GM10847 (cell line): Measurements from ENCODE around the gene SMIM24.

Source experiments
- POLR2A ChIP-seq: IDR thresholded peaks from 2 replicates; pipeline ENCODE4 v1.6.1; 2011; ENCODE audit not compliant: insufficient read length; ENCODE audit errors: extremely low read depth

Gene SMIM24

DNA sequence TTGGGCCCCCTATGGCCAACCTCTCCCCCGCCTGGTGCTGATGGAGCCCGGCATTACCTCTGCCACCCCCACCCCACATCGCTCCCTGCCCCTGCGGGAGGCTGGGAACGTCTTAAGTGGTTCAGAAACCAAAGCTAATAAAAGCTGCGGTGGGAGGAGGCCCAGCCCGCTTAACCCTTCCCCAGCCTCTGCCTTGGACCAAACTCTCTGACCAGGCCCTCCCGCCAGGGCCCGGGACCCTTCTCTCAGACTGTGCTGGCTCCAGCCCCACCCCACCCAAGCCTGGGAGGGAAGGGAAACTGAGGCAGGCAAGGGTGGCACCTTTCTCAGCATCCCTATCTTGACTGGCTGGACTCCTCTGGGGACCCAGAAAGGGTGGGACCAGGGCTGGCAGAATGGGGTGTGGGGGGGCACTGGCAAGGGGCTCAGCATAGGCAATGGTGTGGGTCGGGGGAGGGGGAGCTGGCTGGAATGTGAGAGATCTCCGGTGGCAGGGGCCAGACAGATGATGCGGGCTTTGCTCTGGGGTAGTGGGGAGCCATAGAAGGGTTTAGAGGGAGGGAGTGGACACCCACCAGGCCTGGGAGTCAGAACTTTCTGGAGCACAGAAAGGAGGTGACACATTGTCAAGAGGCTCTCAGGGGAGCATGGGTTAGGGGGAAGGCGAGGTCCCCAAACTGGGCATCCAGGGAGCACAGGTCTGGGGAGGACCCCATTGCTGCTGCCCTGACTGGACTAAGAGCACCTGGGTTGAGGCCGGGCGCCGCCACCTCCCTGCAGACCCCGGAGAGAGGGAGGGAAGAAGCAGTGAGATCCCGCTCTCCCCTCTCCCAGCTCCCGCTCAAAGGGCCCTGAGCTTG, 21.9 kb downstream of the SMIM24 start:
- no peak for TF ChIP-seq POLR2A

DNA sequence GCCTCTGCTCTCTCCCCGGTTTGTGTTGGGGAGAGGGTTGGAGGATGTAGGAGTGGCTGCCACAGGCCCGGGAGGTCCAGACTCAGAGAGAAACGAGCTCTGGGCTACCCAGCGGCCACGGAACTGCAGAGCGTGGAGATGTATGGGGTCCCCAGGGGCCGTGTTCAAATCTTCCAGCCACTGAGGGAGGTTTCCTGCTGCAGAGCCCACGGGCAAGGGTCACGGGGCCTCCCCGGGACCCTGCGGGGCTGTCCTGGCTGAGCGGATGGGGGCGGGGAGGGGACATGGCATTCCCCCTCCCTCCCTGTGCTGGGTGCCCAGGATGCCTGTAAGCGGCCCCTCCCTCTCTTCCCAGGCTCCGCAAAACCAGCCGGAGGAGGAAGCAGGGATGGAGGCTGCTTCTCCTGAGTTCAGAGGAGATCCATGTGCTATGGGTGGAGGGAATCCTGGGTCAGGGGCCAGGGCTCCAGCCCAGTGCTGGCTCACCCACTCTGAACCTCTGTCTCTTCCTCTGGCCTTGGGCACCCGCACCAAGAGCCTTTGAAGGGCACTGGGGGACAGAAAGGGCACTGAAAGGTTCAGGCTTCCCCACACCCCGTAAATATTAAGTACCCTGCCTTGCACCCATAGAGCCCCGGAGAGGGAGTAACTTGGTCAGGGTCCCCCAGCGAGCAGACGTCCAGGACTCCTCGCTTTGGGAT, 22.6 kb downstream of the SMIM24 start:
- TF ChIP-seq POLR2A, result no peak

DNA sequence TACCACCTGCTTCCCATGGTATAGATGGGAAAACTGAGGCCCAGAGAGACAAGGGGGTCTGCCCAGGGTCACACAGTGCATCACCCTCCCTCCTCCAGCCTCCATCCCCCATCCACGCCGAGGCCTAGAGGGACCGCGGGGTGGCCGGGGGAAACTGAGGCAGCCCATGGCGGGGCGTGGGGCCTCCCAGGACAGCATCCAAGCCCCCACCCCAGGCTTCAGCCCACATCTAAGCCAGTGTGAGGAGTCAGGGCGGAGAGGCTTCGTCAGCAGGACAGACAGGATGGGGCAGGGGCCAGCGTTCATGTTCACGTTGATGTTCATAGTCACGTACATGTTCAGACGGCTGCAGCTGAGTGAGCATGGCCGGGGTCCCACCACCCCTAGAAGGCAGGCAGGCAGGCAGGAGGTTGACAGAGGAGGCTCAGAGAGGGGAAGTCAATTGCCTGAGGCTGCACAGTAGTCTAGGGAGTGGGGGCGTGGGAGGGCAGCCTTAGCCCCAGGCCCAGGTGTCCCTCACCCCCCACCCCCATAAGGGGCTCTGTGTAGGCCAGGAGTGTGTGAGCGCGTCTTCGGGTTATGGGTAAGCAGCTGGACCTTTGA, 23.3 kb downstream of the SMIM24 start:
- no peak for TF ChIP-seq POLR2A

DNA sequence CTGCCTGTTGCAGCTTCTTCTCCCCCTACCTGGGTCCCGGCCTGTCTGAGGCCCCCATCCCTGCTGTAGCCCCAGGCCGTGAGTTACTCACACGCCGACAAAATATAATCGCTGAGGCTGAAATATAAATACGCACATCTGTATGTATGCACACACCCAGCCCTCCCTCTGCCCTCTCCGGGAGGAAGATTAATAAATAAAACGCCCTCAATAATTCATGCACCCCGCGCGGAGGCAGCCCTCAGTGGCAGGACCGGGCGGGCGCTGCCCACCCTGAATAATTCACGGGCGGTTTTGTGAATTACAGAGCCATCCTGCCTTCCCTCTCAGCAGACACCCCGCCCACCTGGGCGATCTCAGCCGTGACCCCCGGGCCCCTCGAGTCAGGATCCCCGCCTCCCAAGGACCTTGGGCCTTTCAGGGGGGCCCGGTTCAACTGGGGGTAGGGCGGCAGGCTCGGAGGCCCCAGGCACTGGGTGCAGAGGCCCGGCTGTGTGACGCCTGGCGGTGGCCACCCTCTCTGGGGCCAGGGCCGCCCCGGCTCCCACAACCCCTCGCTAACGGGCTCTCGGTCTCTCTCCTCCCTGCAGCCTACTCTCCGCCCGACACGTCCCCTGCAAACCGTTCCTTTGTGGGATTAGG, 24.2 kb downstream of the SMIM24 start:
- TF ChIP-seq POLR2A, result no peak

DNA sequence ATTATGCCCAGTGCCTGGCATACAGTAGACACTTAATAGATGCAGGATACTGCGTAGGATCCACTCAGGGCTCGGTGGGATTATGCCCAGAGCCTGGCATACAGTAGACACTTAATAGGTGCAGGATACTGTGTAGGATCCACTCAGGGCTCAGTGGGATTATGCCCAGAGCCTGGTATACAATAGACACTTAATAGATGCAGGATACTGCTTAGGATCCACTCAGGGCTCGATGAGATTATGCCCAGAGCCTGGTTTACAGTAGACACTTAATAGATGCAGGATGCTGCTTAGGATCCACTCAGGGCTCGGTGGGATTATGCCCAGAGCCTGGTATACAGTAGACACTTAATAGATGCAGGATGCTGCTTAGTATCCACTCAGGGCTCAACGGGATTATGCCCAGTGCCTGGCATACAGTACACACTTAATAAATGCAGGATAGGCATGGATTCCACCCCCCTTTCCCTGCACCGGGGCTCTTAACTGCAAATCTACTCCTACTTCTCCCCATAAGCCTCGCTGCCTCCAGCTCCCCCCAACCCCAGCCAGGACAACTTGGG, 24.9 kb downstream of the SMIM24 start:
- no peak for TF ChIP-seq POLR2A

DNA sequence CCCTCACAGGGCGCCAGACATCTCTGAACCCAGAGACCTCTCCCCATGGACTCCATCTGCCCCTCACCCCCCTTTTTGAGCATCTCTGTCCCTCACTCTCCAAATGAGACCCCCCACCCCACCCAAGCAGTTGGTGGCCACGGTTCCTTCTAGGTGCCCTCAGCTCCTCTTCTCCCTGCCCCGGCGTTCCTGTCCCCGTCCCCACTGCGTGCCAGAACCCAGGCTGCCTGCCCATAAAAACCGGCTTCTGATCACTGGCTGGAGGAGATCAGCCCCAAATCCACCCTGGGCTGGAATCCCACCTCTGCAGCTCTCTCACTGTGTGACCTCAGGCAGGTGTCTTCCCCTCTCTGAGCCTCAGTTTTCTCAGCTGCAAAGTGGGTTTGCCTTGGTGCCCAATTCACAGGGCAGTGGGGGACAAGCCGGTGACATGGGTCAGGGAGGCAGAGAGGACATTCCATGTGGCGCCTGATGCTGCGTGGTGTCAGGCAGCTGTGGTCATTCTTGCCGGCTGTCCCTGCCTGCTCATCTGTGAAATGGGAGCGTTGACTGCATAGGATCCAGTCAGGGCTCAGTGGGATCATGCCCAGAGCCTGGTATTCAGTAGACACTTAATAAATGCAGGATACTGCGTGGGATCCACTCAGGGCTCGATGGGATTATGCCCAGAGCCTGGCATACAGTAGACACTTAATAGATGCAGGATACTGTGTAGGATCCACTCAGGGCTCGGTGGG, 25.5 kb downstream of the SMIM24 start:
- no peak for TF ChIP-seq POLR2A

DNA sequence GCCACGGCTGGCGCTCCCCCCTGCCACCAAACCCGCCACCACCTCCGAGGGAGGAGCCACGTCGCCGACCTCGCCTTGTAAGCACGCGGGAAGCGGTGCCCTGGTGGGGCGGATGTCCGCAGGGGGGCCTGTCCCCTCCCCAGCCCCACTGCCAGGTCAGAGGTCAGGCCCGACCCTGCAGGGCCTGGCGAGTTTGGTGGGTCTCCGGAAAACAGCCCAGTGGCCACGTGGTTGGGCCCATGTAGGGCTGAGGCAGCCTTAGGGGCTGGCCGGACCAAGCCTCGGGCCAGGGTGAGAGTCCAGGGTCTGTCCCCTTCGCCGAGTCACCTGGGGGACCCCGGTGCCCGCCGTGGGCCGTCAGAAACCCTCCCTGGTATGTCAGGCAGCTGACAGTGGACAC, 26.5 kb downstream of the SMIM24 start:
- TF ChIP-seq POLR2A, result no peak

DNA sequence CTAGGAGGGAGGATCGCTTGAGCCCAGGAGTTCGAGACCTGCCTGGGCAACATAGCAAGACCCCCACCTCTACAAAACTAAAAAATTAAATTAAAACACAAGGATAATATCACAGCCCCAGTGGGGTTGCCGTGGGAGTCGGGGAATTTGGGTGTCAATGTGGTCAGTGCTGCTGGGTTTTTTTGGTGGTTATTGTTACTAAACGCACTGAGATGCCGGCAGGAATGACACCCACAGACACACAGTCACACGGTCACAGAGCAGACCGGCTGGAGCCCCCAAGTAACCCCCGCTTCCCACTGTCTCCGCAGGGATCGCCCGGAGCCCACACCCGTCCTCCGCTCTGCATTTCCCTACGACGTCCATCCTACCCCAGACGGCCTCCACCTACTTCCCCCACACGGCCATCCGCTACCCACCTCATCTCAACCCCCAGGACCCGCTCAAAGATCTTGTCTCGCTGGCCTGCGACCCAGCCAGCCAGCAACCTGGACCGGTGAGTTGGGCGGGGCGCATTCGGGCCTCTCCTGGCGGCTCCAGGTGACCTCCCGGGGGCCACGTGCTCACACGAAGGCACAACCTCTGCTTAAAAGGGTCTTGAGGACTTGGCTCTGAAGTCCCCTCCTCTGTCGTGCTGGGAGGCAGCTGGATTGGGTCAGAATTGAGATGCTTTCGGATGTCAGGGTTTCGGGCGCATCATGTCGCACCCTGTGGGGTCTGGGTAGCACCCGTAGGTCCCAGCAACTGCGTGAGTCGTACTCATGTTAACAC, 28.0 kb downstream of the SMIM24 start:
- TF ChIP-seq POLR2A, result no peak

DNA sequence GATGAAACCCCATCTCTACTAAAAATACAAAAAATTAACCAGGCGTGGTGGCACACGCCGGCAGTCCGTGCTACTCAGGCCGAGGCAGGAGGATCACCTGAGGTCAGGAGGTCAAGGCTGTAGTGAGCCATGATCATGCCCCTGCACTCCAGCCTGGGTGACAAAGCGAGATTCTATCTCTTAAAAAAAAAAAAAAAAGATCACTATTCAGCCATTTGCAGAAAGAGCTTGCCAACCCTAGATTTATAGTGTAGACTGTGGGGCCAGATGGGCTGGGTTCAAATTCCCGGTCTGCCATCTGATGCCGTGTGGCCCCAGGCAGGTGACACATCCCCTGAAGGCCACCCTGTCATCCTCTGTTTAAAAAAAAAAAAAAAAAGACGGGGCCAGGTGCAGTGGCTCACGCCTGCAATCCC, 28.9 kb downstream of the SMIM24 start:
- TF ChIP-seq POLR2A, result no peak

DNA sequence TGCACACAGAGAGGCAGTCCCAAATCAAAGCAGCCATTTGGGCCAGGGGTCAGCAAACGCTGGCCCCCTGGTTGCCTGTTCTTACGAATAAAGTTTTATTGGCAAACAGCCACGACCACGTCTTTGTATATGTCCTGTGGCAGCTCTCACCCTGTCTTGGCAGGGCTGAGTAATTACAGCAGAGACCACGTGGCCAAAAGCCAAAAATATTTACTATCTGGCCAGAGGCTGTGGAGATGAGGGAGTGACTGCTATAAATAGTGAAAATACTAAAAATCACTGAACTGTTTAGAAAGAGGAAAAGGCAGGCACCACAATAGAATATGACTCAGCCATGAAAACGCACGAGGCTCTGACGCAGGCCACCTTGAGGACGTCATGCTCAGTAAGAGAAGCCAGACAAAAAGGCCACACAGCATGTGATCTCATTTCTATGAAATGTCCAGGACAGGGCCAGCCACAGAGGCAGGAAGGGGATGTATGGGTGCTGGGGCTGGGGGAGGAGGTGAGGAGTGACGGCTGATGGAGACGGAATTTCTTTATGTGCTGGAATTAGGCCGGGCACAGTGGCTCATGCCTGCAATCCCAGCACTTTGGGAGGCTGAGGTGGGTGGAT, 29.4 kb downstream of the SMIM24 start:
- no peak for TF ChIP-seq POLR2A

DNA sequence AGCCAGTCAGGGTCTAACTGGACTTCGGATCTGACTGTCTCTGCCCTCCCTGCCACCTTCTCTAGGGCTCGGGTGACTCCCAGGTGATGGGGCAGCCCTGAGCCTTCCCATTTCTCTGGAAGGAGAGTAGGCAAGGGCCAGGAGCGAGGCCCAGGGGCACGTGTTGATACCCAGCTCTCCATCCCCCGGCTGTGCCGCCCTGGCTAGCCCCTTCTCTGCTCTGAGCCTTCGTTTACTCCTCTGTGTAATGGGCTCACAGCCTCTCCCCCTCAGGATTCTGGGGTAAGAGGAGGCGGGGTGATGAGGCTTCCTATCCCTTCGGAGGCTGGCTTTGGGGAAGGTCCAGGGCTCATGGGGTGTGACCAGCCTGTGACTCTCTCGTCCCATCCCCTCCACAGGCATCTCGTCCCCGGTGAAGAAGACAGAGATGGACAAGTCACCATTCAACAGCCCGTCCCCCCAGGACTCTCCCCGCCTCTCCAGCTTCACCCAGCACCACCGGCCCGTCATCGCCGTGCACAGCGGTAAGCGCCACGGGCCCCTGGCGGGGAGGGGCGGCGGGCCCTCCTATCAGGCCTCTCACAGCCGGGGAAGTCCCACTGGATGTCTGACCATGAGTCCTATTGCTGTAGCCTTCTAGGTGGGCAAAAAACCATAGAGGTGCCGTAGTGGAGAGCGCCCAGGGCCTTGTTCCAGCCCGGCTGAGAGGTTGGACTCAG, 31.6 kb downstream of the SMIM24 start:
- TF ChIP-seq POLR2A, result no peak

DNA sequence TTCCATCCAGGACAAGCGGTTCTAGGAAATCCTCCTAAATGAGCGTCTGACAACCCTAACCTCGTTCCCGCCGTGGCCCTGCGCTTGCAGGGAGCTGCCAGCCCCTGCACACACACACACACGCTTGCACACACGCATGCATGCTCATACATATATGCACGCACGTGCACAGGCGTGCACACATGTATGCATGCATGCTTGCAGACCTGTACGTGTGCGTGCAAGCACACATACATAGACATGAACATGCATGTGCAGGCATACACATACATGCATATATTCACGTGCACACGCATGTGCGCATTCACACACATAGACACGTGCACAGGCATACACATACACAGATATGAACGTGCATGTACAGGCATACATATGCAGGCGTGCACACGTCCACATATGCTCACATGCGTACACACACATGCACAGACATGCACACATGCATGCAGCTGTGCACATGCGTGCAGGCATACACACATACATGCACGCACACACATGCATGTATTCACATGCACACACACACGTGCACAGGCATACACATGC, 35.6 kb downstream of the SMIM24 start:
- no peak for TF ChIP-seq POLR2A
